Occipital lobe (tissue), 2 donors: ENCODE results near the gene ERFL. TPM values are rescaled to one million over a fixed set of nuclear protein-coding genes. Genes with fewer than 3 reads are reported as not detected.
"Not testable (repeated sequence)": the region's sequence is repeated elsewhere in the genome, so short reads cannot be mapped to it uniquely, and the experiment has no call there.

Experiments
- DNase-seq: peaks from one replicate; lab custom pipeline; 2025; lab: John Stamatoyannopoulos, UW
- total RNA-seq: library from RNA; depleted of rRNA; stranded (reverse); fragments of >200 nt; gene quantifications from one replicate; pipeline ENCODE4 v1.2.3, GENCODE V29; 2014

Gene ERFL
- total RNA-seq, 1 donor from 2014 or later: not detected

DNA sequence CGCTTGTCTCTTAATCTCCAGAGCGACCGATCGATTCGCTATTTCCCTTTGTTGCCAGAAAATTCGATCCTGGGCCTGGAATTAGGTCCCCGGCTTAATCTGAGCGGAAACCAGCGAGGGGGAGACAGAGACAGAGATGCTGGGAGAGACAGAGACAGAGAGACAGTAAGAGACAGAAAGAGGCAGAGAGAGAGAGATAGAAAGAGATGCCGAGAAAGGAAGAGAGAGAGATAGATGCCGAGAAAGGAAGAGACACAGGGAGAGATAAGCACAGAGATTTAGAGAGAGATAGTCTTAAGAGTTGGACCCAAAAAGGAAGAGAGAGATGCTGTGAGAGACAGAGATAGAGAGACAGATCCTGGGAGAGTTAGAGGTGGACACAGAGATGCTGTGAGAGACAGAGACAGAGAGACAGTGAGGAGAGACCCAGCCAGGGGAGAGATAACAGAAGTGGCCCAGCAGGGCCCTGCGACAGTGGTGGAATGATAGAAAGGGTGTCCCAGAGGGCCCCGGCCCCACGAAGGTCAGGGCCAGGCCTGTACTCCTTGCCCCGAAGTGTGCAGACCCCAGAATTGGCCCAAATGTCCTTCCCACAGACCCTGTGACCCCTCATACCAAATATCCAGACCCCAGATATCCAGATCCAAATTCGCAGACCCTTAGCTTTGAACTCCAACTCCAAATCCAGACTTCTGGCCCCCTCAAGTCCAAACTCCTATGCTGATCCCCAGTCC, 1.3 kb downstream of the ERFL start:
- DNase-seq: no peak

- no peak for DNase-seq
Observed at GRCh38 chr19:41926028-41926762, 2.1 kb downstream of the ERFL start.

- no peak for DNase-seq
Observed at GRCh38 chr19:41925208-41926003, 2.8 kb downstream of the ERFL start.

DNA sequence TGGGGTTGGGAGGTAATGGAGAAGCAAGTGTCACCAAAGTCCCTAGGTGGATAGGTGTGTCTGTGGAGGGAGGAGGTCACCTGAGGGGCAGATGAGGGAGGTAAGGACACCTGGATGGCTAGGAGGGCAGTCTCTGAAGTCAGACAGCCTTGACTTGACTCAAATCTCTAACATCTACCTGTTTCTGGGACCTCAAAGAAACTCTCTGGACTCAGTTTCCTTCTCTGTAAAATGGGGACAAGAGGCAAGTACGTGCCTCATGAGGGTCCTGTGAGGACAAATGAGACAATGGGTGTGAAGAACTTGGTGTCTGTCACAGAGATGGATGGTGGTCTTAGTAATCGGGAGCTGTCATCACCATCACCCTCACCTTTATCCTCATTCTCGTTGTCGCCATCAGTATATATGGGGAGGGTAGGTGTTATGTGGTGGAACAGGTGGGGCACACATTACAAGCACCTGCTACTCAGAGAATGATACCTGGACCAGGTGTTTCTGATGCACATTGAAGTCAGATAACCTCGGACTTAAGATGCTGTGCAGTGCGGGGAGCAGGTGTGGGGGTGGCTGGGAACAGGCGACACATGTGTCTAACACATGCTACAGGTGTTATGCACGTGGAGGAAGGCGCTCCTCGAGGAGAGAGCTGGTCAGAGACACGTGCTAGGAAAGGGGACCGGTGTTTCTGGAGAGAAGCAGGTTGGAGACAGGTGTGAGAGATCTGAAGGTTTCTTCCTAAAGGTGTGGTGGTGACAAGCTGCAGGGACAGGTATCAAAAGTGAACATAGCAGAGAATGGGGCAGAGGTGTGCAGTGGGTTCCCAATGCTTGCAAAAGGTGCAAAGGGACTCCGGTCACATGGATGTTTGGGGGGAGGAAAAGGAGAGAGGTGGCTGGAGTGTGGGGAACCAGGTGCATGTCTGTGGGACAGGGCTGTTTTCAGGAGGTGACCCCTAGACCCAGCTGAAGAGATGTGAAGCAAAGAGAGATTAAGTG, 3.8 kb downstream of the ERFL start:
- no peak for DNase-seq

GRCh38 chr19:41923045-41923788, 5.0 kb downstream of the ERFL start:
- no peak for DNase-seq

DNA sequence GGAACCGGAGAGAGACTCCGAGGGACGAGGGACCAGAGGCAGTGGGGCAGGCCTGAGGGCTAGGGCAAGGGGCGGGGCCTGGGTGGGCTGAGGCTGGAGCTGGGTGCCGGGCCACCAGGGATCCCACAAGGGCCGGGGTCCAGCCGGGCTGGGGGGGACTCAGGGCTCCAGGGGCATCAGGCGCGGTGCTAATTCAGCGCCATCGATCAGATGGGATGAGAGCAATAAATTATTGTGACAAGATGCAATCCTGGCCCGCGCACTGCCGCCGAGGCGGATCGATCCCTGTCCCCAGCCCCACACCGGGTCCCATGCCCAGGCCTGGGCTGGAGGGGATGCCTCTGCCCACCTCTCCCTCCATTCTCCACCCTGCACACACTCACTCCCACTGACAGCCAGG, 5.7 kb downstream of the ERFL start:
- no peak for DNase-seq

GRCh38 chr19:41921577-41922576, 6.4 kb downstream of the ERFL start:
- DNase-seq: no peak

GRCh38 chr19:41920882-41921576, 7.2 kb downstream of the ERFL start:
- no peak for DNase-seq

DNA sequence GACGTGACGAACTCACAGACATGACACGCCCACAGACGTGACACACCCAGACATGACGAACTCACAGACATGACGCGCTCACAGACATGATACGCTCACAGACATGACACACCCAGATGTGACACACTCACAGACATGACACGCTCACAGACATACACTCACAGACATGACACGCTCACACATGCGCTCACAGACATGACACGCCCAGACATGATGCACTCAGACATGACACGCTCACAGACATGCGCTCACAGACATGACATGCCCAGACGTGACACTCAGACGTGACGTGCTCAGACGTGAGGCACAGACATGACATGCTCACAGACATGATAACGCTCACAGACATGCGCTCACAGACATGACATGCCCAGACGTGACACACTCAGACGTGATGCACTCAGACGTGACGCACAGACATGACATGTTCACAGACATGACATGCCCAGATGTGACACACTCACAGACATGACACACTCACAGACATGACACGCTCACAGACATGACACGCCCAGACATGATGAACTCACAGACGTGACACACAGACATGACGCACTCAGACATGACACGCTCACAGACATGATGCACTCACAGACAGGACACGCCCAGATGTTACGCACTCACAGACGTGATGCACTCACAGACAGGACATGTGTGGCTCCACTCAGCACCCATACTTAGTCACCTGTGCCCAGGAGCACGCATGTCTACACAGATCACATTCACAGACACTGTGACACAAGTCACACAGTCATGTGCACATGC, 8.1 kb downstream of the ERFL start:
- DNase-seq: no peak

DNA sequence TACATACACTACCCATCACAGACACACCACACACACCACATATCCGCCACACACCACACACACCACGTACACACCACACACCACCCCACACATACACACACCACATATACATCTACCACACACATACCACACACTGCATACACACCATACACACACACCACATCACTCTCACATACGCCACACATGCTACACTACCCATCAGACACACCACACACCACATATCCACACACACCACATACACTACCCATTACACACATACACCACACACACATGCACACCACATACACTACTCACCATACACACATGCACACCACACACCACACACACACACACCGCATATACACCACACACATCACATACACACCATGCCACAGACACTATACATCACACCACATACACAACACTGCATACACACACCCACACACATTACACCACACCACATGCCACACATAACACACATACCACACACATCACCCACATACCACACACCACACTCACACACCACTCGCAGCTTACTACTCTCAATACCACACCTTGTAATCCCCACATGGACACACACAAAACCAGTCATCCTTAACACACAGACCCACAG, 9.5 kb downstream of the ERFL start:
- no peak for DNase-seq

GRCh38 chr19:41918095-41918494, 10.2 kb downstream of the ERFL start:
- DNase-seq: no peak

DNA sequence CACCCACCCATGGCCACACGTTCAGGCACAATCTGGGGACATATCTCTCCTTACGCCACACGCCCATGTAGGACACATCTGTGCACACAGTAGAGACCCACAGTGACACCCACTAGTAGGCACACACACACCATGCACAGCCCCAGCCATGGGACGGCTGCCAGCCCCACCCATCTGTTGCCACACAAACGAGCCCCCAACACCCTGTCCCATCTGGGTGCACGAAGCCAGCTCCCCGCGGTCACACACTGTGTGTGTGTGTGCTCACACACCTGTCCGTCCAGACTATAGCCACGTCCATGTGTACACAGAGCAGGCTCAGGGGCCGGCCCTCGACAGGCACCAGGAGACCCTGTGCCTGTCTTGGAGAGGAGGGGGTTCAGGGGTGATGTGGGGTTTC, 10.6 kb downstream of the ERFL start:
- DNase-seq: no peak

DNA sequence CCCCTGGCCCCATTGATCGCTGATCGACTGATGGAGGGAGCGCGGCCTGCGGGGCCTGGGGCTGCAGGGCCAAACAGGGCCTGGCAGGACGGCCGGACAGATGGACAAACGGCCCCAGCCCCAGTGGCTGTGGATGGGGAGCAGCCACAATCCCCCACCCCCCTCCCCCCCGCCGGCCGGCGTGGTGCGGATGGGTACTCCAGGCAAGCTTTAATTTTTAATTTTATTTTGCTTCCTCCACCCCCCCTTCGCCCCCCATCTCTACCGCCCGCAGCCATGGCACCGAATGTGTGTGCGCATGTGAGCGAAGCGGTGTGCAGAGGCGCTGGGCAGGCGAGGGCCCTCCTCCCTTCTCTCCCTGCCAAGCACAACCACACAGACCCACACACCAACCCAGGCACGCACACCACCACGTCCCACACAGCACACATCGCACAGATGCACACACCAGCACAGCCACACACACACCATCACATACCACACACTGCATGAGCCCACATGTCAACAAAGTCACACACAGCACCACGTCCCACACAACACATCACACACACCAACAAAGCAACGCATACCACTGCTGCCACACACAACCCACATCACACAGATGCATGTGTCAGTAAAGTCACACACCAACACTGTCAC, 12.4 kb downstream of the ERFL start:
- no peak for DNase-seq

- no peak for DNase-seq
Observed at GRCh38 chr19:41915021-41915775, 13.1 kb downstream of the ERFL start.

GRCh38 chr19:41914424-41914834, 13.8 kb downstream of the ERFL start:
- not testable (repeated sequence) for DNase-seq
